NCI-H1048 (cell line): ENCODE measurements around the gene COX4I1.
"Not testable (repeated sequence)": the region's sequence is repeated elsewhere in the genome, so short reads cannot be mapped to it uniquely, and the experiment has no call there.

Source experiments
- DNase-seq: peaks from one replicate; lab custom pipeline; 2025; lab: John Stamatoyannopoulos, UW

COX4I1 gene

DNA sequence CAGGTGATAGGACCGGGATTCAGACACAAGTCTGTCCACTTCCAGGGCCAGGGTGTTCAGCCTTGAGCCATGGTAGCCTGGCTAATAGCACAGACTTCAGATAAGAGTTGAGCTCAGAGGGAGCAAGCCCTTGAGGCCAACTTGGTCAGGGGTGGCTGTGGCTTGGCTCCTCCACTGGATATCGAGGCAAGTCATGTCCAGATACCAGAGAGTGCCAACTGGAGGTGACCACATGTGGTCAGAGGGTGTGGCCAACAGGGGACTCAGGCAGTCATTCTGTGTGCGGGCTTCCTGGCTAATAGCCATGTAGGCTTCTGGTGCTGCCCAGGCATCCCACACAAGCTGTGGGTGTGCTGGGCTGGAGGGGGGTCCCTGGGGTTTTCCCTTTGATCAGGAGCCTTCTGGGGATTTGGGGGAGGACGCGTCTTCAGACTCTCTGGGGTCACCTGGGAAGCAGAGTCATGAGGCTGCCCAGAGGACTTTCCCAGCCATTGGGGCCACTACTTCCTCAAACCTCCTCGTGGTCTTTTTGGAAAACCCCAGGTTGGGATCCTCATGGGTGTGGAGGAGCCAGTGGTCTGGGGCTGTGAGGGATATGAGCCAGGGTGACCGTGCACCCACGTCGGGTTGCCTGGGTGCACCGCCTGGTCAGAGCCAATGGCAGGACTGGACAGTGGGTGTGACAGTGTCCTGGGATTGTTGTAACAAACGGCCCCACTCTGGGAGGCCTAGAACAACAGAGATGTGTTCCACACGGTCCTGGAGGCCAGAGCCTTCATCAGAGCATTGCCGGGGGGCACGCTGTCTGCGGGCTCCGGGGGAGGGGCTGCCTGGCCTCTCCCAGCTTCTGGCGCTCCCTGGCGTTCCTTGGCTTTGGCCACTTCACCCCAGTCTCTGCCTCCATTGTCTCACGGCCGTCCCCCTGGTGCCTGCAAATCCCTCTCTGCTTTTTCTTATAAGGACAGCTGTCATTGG, 25.0 kb downstream of the COX4I1 start:
- DNase-seq, result no peak

DNA sequence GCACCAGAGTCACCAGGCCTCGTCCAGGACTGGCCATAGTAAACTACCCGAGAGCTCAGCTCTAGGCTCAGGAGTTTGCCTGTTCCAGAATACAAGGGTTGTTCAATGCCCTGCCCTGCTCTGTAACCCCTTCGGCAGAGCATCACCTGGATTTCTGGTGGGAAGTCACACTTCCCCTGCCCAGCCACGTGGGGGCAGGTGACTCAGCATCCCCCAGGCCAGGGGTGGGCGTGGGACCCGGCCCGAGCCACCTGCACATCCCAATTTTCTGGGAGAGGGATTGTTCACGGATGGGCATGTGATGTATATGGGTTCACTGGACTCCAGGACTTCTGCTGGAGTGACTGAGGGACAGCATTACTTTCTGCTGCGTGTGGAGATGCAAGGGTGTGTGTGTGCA, 25.8 kb downstream of the COX4I1 start:
- DNase-seq, result no peak

DNA sequence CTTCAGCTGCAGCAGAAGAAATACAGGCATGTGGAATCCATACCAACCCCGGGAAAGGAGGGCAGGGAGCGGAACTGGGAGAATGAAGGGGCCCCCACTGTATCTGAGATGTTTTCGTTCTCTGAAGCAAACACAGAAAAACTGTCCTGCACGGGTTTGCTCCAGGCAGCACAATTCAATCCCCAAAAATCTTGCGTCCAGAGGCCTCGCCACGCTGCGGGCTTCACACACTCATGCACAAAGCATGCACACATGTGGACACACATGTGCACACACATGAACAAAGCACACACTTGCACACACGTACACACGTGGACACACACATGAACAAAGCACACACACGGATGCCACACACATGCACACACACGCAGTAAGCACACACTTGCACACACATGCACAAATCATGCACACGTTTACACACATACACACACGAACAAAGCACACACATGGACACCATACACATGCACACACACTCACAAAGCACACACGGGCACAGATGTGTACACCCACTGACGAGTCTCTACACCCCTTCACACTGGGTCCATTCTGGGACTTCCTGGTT, 27.3 kb downstream of the COX4I1 start:
- DNase-seq, result no peak

DNA sequence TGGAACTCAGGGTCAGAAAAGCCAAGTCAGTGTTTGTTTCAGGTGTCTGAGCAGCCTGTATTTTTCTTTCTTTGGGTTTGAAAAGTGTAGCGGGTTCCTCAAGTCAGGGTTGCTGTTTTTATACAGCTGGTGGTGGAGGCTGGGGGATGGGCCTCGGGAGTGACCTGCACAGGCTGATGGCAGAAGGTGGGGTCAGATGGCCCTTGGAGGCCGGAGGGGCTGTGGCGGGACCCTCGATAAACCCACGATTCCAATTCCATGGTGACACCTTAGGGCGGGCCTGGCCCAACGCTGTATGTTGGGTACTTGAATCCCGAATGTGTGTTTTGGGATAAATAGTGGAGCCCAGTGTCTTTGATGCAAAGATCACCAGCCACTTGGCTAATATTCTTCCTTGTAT, 28.7 kb downstream of the COX4I1 start:
- no peak for DNase-seq

DNA sequence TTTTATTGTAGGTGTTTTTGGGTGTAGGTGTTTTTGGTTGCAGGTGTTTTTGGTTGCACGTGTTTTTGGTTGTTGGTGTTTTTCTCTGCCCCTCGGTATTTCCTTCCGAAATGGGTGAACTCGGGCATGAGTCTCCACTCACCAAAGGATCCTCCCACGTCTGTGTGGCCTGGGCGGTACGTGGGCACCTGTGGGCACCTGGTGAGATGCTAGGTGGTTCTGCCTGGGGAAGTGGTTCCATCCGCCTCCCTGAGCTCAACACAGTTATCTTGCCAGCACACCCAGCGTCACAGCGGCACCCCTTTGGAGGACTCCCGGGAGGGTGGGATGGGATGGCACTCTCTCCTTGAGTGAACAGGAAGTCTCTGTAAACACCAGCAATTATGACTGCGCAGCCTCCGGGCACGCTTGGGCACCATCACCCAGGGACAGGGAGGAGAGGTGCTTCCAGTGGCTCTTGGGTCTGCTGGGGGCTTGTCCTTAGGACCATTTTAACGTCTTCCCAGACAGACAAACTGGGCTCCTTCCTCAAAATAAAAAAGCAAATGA, 29.8 kb downstream of the COX4I1 start:
- DNase-seq, result no peak

DNA sequence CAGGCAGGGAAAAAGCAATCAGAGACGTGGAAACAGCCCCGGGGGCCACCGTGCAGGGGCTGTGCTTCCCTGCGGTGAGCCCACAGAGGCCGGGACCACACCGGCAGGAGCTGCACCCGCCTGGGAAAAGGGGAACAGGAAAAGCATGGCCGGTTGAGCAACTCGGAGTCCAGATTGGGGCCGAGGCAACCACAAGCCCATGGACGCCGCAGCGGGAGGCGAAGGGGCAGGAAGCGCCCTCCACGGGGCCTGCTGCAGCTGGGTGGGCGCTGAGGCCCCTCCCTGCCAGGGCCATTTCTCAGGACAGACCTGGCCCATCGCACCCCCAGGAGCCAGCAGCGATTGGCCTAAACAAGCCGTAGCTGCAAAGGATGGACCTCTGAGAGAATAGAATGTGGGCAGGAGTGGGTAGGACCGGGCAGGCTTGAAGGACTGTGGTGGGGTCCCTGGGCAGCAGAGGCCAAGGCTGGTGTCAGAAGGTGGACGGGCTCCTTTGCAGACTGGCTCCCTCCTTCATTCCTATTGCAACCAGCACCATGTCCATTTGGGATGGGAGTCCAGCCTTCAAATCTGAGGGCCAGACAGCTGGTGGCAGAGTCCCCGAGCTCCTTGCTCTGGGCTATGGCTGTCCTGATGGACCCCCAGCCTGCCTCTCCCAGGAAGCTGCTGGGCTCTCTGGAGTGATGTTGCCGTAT, 30.4 kb downstream of the COX4I1 start:
- DNase-seq, result no peak

DNA sequence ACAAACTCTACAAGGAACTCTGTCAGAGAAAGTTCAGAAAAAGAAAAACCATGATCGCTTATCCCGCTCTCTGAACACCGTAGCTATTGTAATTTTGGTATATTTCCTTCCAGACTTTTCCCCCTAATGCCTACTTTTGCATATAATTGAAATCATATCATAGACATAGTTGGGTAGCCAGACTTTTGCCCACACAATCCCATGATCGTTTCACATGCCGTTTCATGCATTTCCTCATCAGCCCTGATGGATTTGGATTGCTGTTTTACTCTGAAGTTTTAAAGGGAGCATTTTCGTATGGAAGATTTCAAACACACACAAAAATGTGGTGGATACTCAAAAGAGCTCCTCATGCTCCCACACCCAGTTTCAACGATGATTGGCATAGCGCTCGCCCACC, 31.3 kb downstream of the COX4I1 start:
- no peak for DNase-seq

DNA sequence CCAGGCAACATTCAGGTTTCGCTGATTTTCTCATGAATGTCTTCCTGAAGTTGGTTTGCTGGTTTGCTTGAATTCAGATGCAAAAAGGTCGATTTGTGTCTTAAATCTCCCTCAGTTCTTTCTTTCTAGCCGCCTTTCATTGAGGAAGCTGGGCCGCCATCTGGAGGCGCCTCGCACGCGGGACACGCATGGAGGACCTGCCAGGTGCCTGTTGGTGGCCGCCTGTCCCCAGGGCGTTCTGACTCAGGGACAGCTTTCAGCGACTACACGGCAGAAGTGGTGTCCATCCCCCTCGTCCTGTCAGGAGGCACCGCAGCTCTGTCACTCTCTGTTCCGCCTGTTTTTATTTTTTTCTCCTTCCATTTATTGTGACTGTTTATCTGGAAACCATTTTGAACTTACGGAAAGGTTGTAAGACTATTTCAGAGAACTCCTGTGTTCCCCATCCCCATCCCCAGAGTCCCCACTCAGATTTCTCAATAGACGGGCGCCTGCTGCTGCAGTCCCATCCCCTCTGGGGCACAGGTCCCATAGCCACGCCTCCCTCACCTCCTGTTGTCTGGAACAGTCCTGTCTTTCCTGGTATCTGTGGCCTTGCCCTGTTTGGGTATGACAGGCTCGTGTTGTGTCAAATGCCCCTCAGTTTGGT, 33.2 kb downstream of the COX4I1 start:
- no peak for DNase-seq

DNA sequence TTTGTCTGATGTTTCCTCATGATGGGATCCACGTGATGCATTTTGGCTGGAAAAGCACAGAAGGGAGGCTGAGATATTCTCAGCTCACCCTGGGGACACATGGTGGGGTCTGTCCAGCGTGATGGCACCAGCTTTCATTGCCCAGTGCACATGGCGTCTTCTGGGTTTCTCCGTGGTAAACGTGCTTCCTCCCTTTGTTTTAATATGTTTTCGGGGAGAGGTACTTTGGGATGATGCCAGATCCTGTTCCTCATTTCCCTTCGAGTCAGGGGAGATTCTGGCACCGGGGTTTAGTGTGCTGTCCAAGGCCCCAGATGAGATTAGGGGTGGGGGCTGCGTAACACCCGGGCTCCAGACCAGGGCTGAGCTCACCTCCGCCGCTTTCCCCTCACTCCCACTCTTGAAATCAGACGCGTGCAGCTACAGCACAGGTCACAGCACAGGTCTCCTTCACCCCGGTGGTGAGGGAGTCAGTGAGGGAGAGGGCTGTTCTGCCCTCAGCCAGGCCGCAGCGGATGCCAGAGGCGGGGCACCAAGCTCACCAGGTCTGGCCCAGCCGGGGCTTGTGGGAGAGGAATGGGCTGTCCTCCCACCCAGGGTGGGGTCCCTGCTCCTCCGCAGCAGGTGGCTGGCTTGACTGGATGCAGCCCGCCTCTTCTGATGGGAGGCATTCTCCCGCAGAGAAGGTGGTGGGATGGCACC, 33.9 kb downstream of the COX4I1 start:
- DNase-seq, result no peak

DNA sequence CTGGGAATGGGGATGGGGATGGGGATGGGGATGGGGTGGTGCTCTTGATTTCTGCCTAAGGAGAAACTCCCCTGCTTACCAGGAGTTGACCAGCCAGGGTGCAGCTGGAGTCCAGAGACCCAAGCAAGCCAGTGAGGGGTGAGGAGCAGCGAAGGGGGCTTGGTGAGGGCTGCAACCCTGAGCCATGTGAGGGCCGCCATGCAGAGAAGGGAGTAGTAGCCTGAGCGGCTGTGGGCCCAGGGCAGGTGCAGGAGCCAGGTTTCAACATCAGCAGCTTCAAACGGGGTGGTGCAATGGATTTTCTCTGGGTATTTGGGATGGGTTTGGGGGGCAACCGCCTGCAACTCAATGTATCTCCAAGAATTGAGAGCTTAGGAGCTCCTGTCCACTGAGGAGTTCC, 35.2 kb downstream of the COX4I1 start:
- DNase-seq, result no peak

DNA sequence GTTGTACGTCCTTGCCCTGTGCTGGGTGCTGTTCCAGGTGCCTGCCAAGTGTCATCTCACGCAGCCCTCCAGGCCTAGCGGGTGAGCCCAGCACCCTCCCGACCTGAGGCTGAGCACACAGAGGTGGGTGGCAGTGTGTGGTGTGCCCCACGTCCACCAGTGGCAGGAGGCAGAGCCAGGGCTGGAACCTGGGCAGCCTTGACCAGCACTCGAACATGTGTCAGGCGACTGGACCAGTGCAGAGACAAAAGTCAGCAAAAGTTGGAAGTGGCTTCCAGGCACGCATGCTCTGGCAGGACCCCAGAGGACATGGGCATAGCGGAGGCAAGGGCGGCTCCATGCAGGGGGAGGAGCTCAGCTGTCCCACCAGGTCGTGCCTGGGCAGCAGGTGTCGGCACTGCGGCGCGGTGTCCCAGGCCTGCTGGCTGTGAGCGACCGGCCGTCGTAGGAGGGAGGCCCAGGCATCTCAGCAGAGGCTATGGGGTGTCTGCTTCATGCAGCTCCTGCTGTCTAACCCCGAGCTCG, 35.8 kb downstream of the COX4I1 start:
- DNase-seq, result no peak

DNA sequence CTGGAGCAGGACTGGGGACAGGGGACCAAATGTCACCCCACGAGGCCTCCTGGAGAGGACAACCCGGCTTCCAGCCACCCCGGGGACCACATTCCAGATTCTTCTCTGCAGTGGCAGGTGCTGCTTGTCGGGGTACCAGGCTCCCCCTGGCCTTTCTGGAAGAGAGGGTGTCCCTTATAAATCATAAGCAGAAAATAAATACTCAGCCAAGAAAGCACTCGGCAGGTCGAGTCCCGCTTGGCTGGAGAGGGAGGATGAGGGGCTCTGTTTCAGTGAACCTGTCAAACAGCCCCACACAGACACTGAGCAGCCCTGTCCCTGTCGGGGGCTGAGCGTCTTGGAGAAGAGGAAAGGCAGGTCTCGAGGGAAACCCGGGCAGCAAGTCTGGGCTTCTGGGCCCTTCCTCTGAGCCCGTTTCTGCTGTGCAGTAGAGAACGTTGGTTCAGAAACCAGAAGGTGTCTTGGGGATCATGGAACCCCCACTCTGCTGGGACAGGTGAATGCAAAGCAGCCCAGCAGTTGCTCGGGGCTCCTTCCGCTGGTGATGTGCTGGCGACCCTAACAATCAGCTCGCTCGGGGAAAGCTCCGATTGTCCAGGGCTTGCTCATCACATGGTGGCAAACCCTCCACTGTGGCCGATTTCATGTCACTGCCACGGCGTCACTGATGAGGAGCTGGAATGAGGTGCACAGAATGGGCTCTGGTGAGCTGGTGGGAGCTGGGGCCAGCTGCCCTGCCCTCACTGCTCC, 36.6 kb downstream of the COX4I1 start:
- no peak for DNase-seq

DNA sequence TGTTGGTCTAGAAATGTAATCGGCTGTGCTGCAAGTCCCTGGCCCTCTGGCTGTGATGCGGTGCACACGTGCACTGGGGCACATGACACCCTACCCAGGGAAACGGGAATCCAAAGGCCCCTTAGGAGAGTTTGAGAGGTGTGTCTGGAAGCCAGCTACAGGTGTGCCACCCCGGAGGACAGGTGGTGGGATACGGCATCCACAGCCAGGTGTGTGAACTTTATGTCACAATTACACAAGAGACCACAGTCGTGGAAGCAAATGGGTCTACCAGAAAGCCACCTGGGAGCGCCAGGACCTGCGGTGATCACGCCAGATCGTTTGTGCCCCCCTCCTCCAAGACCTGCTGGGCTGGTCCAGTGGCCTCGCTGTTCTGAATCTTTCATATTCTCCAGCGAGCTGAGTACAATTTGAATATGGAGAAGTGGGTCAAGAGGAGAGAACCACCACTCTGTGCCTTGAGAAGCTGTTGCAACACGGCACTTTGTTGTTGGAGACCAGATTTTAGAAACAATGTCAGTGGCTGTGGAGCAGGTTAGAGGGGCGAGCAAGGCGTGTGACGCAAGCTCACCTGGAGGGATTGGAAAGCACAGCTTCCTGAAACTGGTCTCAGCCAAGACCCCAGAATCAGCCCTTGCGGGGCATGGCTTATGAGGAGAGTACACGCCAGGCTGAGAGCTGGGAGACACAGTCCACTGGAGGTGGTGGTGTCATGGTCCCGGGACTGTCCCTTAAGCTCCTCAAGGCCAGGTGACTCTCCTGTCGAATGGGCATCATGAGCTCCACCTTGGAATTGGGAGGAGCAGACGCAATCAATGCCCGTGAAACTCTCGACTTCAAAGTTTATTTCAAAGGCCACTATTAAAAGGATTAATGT, 37.4 kb downstream of the COX4I1 start:
- DNase-seq, result no peak

DNA sequence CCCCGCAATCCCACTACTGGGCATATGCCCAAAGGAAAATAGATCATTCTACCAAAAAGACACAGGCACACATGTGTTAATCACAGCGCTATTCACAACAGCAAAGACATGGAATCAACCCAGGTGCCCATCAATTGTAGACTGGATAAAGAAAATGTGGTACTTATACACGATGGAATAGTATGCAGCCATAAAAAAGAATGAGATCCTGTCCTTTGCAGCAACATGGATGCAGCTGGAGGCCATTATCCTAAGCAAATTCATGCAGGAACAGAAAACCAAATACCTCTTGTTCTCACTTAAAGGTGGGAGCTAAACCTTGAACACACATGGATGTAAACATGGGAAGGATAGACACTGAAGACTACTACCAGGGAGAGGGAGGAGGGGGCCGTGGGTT, 38.2 kb downstream of the COX4I1 start:
- DNase-seq, result not testable (repeated sequence)

DNA sequence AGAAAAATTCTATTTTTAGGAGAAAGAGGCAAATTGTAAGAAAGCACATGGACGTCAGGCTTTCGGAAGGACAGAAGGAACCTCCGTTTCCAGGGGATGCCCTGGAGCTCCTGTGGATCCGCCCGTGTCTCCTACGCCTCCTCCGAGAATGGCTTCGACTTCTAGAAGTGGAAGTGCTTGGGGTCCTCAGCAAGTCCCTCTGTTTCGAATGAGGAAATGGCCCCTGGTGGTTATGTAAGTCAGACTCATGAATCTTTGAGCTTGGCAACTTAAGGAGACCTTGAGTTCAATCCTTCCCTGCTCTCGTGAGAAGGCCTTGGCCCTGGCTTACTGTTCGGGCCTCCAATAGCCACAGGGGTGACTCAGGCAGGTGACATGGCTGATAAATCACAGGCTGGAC, 38.9 kb downstream of the COX4I1 start:
- no peak for DNase-seq

DNA sequence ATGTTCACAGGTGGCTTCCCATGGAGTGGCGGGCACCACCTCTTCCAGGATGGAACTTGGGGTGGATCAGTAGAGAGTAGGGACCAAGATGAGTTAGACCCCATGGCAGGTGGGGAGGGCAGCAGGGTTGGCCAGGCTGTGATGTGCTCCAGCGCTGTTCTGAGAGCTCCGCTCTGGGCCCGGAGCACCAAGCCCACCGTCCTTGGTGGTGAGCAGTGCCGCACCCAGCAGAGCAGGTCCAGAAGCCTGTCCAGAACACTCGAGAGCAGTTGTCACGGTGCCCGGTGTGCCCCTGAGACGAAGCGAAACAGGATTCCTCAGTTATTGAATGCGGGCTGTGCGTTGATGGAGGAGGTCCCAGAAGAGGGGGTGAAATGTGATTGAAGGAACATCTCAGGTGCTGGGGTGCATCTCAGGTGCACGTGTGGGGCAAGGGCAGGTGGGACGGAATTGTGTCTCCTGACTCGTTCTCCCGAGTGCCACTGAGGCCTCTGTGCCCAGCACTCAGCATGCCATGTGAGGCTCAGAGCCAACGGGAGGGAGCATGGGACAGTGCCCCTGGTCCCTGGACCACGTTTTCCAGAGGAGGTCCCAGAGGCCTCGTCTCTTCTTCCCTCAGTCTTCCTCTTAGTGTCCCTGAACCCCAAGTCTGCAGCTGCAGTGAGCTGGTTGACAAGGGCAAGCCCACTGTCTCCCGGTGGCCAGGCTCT, 39.5 kb downstream of the COX4I1 start:
- DNase-seq, result no peak

DNA sequence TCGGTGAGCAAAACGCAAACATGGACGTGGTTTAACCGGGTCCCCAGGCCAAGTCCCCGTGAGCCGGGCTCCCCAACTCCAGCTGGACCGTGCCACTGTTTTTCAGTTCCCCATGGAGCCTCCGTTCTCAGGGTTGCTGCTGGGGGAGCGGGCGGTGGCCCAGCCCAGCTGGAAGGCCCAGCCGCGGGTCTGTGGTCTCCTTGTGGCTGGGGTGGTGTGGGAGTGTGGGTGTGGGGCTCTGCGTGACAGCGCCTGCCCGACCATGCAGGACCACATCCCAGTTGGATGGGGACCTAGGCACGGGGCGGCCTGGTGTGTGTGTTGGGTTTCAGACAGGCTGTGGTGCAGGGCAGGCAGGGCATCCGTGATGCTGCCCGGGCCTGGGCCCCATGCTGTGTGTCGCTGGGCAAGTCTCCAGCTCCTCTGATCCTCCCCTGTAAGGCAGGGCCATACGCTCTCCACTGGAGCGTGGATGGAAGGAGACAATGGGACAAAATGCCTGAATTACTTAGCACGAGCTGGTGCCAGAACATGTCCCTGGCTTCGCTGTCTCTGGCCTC, 40.3 kb downstream of the COX4I1 start:
- DNase-seq, result no peak

DNA sequence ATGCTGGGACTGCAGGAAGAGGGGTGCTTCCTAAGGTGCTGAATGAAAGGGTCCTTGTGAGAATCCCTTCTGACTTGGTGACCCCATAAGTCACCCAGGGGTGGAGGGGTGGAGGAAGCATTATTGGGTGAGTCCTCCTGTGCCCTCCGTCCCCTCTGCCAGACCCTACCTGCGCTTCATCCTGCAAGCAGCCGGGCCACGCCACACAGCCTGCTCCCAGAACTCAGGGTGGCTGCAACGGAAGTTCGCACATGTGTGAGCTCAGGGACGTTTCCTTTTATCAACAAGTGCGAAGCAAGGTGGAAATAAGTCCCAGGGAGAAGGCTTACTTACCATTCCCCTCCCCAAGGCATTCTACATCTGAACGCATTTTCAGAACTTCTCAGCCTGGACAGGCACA, 40.9 kb downstream of the COX4I1 start:
- no peak for DNase-seq

DNA sequence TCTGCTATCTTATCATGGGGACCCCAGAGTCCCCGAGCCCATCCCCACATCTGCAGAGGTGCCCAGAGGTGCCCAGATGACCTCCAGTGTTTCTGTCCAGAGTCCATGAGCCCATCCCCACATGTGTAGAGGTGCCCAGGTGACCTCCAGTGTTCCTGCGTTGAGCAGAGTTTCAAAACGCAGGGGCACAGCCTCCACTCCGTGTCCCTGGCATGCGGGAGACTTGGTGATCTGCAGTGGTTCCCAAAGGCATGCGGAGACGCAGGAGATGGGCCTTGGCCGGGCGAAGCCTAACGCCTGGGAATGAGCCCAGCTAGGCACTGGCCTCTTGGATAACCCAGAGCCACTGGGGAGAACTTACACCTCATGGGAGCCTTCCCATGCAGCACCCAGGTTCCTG, 41.3 kb downstream of the COX4I1 start:
- DNase-seq, result no peak
